SK-N-SH (cell line): ENCODE results near the gene CASQ1. TPM values are rescaled to one million over a fixed set of nuclear protein-coding genes. Genes with fewer than 3 reads are reported as not detected.

Experiments used
- CTCF ChIA-PET: fragments of 300-600, 350-600 bp; formaldehyde crosslinking; extraction: SDS; loops from one replicate; lab custom pipeline; 2021; lab: Yijun Ruan, JAX
- POLR2A ChIA-PET: fragments of 350-600 bp; sonication (Branson Sonifier 250); formaldehyde crosslinking; extraction: SDS; loops from one replicate; lab custom pipeline; 2020; ENCODE audit warnings: antibody characterized with exemption, inconsistent platforms; lab: Yijun Ruan, JAX
- DNase-seq: peaks from one replicate; pipeline ENCODE4 v3.0.0; 2012
- H2AFZ ChIP-seq: fragments of 200-600 bp; sonication (generic); 2 replicates; pipeline ENCODE4 v1.8.1; 2016; ENCODE audit warnings: antibody characterized with exemption, mild to moderate bottlenecking, low read depth
- H3F3A ChIP-seq: fragments of 200-600 bp; sonication (generic); replicated peaks from 2 replicates; pipeline ENCODE3; 2016; ENCODE audit warnings: antibody characterized with exemption, mild to moderate bottlenecking; ENCODE audit not compliant: insufficient read depth
- H3K27ac ChIP-seq, 2 experiments: fragments of 200-500 bp in 1 of 2; fragments of 200-600 bp in 1 of 2; sonication (Bioruptor generic) in 1 of 2; sonication (generic), shearing (Covaris generic) in 1 of 2; 2 replicates each; pipeline versions ENCODE4 v1.5.1 to v1.6.1; 2014 to 2016; ENCODE audit warnings: low read depth in 2 of 2, inconsistent platforms in 1 of 2, low read length in 1 of 2, mild to moderate bottlenecking in 1 of 2, mixed read lengths in 1 of 2
- H3K27me3 ChIP-seq: fragments of 200-600 bp; sonication (generic), shearing (Covaris generic); 2 replicates; pipeline ENCODE4 v1.6.1; 2016; ENCODE audit warnings: mixed run types; ENCODE audit not compliant: insufficient read depth
- H3K36me3 ChIP-seq, 2 experiments: fragments of 200-500 bp in 1 of 2; fragments of 200-600 bp in 1 of 2; sonication (Bioruptor generic) in 1 of 2; sonication (generic) in 1 of 2; replicated peaks in 1 of 2; 2 replicates each; pipeline versions ENCODE3 to v1.5.1; 2014 to 2016; ENCODE audit warnings: low read length in 1 of 2, mild to moderate bottlenecking in 1 of 2; ENCODE audit not compliant: insufficient read depth in 2 of 2, control insufficient read depth in 1 of 2
- H3K4me1 ChIP-seq, 2 experiments: fragments of 200-500 bp in 1 of 2; fragments of 200-600 bp in 1 of 2; sonication (Bioruptor generic) in 1 of 2; sonication (generic), shearing (Covaris generic) in 1 of 2; 2 replicates each; pipeline versions ENCODE4 v1.5.1 to v1.6.1; 2014 to 2016; ENCODE audit warnings: low read depth in 1 of 2, low read length in 1 of 2, mixed run types in 1 of 2; ENCODE audit not compliant: insufficient read depth in 2 of 2, control insufficient read depth in 1 of 2
- H3K4me2 ChIP-seq: fragments of 200-600 bp; sonication (generic), shearing (Covaris generic); 2 replicates; pipeline ENCODE4 v1.6.1; 2017; ENCODE audit warnings: mixed run types
- H3K4me3 ChIP-seq, 2 experiments: fragments of 200-500 bp in 1 of 2; fragments of 200-600 bp in 1 of 2; sonication (Bioruptor generic) in 1 of 2; sonication (generic), shearing (Covaris generic) in 1 of 2; 2 replicates each; pipeline versions ENCODE4 v1.5.1 to v1.8.1; 2014 to 2016; ENCODE audit warnings: low read depth in 2 of 2, inconsistent platforms in 1 of 2, low read length in 1 of 2, mild to moderate bottlenecking in 1 of 2, mixed read lengths in 1 of 2, moderate library complexity in 1 of 2
- H3K79me2 ChIP-seq: fragments of 200-600 bp; sonication (generic); 2 replicates; pipeline ENCODE4 v1.8.1; 2017; ENCODE audit warnings: mild to moderate bottlenecking; ENCODE audit not compliant: insufficient read depth
- H3K9ac ChIP-seq: fragments of 200-600 bp; sonication (generic); 2 replicates; pipeline ENCODE4 v1.6.1; 2017; ENCODE audit warnings: mixed run types
- H3K9me2 ChIP-seq: fragments of 200-600 bp; sonication (generic); 2 replicates; pipeline ENCODE4 v1.6.1; 2017; ENCODE audit warnings: mixed run types
- H3K9me3 ChIP-seq: fragments of 200-600 bp; sonication (generic); 2 replicates; pipeline ENCODE4 v1.6.1; 2017; ENCODE audit warnings: mixed run types, mild to moderate bottlenecking, moderate library complexity
- H4K20me1 ChIP-seq: fragments of 200-600 bp; sonication (generic); 2 replicates; pipeline ENCODE4 v1.6.1; 2017; ENCODE audit warnings: mild to moderate bottlenecking, mixed run types; ENCODE audit not compliant: insufficient read depth
- EZH2phosphoT487 ChIP-seq: fragments of 200-600 bp; sonication (generic); IDR thresholded peaks from 2 replicates; pipeline ENCODE4 v1.6.1; 2017; ENCODE audit warnings: low read depth, mixed run types, mild to moderate bottlenecking, antibody characterized with exemption, moderate library complexity, borderline replicate concordance
- FOXJ3 ChIP-seq: sonication (generic); formaldehyde crosslinking; IDR thresholded peaks from 2 replicates; pipeline ENCODE4 v1.5.1; 2020; ENCODE audit warnings: mild to moderate bottlenecking, missing genetic modification reagents
- FOXM1 ChIP-seq: IDR thresholded peaks from 2 replicates; pipeline ENCODE4 v1.4.0; 2012; ENCODE audit warnings: low read depth, mild to moderate bottlenecking
- MEF2A ChIP-seq: IDR thresholded peaks from 2 replicates; pipeline ENCODE4 v1.4.0; 2012; ENCODE audit warnings: low read depth, borderline replicate concordance
- MXI1 ChIP-seq: IDR thresholded peaks from 2 replicates; pipeline ENCODE4 v1.6.1; 2012; ENCODE audit warnings: mild to moderate bottlenecking, low read depth, low read length, improper control_type of control experiment
- NRF1 ChIP-seq: IDR thresholded peaks from 2 replicates; pipeline ENCODE4 v1.6.1; 2012; ENCODE audit warnings: low read depth, mild to moderate bottlenecking, low read length
- RCOR1 ChIP-seq: fragments of 150-350 bp; IDR thresholded peaks from 2 replicates; pipeline ENCODE4 v1.6.1; 2017; ENCODE audit warnings: antibody characterized with exemption, low read length
- TAF1 ChIP-seq: IDR thresholded peaks from 2 replicates; pipeline ENCODE4 v1.6.1; 2012; ENCODE audit warnings: low read depth, mild to moderate bottlenecking, low read length, moderate library complexity, borderline replicate concordance
- TCF12 ChIP-seq: IDR thresholded peaks from 2 replicates; pipeline ENCODE4 v1.4.0; 2012
- WGBS: methylation state at CpG from one replicate; pipeline ENCODE4 v1.1.6; 2017; ENCODE audit warnings: low lambda C conversion rate; 5-methylcytosine and 5-hydroxymethylcytosine counted together
- polyA plus RNA-seq, 3 experiments: library from polyadenylated mRNA; depleted of rRNA; stranded (reverse); fragments of >200 nt; gene quantifications; 2 replicates each; pipeline ENCODE4 v1.2.3, GENCODE V29; 2012
- TF ChIP-seq, protein P1 (sequence below): fragments of 150-350 bp; IDR thresholded peaks from 2 replicates; pipeline ENCODE4 v1.6.1; 2016; ENCODE audit warnings: mild to moderate bottlenecking, low read depth, low read length
- TF ChIP-seq, protein P2 (sequence below): IDR thresholded peaks from 2 replicates; pipeline ENCODE4 v1.4.0; 2012; ENCODE audit warnings: low read depth, borderline replicate concordance
- TF ChIP-seq, protein P3 (sequence below): fragments of 150-350 bp; IDR thresholded peaks from 2 replicates; pipeline ENCODE4 v1.6.1; 2017; ENCODE audit warnings: antibody characterized with exemption, low read length, low read depth, borderline replicate concordance

The CASQ1 gene
- polyA plus RNA-seq, 1 of the 3 experiments (the other 2 are of a cell fraction) = 0.08 TPM

DNA sequence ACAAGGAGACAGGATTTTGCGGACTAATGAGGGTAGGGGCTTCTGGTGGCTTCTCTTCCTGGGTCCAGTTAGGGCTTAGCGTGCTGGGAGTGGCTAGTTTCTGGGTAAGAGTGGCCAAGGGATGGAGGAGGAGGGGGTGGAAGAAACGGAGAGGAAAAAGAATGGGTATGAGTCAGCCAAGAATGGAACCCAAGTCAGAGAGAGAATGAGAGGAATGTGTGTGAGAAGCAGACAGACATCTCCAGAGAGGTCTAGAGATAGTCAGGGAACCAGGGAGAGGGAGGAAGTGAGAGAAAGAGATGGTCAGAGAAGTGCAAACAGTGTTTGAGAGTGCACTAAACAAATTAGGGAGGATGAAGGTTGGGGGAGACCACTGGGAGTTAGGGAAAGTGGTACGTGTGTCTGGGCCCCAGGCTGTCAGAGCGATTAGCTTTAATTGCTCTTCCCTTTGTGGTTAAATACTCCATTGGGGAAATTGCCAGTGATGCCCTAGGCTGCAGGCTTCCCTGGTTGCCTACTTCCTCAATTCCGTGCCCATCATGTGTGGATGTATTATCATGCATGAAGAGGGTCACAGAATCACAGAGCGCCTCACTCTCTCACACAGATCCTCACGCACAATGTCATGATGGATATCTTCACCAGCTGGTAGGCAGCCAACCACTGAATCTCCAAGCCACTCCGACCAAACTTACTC lies 16.2 kb downstream of the CASQ1 start (continued):
- TF ChIP-seq, protein P1, sequence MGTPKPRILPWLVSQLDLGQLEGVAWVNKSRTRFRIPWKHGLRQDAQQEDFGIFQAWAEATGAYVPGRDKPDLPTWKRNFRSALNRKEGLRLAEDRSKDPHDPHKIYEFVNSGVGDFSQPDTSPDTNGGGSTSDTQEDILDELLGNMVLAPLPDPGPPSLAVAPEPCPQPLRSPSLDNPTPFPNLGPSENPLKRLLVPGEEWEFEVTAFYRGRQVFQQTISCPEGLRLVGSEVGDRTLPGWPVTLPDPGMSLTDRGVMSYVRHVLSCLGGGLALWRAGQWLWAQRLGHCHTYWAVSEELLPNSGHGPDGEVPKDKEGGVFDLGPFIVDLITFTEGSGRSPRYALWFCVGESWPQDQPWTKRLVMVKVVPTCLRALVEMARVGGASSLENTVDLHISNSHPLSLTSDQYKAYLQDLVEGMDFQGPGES = no peak
- TF ChIP-seq FOXM1 (no peak), MEF2A (no peak), MXI1 (no peak; the same call in 1 of the 2 replicates), TAF1 (peak; percentile 38; the same call in 1 of the 2 replicates), TCF12 (no peak), FOXJ3 (no peak), EZH2phosphoT487 (no peak), RCOR1 (no peak), NRF1 (no peak)
- TF ChIP-seq, protein P2, sequence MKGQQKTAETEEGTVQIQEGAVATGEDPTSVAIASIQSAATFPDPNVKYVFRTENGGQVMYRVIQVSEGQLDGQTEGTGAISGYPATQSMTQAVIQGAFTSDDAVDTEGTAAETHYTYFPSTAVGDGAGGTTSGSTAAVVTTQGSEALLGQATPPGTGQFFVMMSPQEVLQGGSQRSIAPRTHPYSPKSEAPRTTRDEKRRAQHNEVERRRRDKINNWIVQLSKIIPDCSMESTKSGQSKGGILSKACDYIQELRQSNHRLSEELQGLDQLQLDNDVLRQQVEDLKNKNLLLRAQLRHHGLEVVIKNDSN = no peak

DNA sequence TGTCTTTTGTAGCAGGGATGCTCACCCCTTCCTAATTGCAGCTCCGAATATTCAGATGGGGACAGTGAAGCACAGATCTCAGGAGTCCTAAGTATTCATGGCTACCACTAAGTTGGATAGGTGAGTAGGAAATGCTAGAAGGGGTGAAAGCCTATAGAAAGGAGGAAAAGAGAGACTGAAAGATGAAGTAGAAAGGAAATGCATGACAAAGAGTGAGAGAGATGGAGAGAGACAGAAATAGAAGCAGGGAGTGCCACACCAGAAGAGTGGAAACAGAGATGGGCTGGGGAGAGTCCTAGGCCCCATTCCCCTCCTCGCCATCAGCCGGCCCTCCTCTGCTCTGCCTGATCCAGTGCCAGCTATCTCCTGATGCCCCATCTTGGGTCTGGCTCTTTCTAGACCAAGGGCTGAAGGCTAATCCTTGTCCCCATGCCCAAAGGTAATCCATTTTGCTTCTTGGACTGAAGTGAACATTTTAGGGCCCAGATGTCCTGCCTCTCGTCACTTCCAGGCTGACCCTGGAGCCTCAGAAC lies 16.8 kb downstream of the CASQ1 start:
- Histone ChIP-seq H3K79me2 (peaks cover 69% of the 10 kb centered on the region), H3K36me3 (peaks cover 36 to 41% of the 10 kb centered on the region in 2 experiments), H3K9me3 (no peaks in the 10 kb centered on the region), H2AFZ (no peak overlapping the region), H3K9me2 (no peaks in the 10 kb centered on the region)
- no peak for DNase-seq
- TF ChIP-seq, protein P3, sequence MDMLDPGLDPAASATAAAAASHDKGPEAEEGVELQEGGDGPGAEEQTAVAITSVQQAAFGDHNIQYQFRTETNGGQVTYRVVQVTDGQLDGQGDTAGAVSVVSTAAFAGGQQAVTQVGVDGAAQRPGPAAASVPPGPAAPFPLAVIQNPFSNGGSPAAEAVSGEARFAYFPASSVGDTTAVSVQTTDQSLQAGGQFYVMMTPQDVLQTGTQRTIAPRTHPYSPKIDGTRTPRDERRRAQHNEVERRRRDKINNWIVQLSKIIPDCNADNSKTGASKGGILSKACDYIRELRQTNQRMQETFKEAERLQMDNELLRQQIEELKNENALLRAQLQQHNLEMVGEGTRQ = no peak
- TF ChIP-seq, all 33 proteins: peak for 0
- Histone ChIP-seq H3K27ac (peak overlapping the region; percentile 87 to 99), H3F3A (peaks cover 21% of the 10 kb centered on the region), H4K20me1 (peaks cover 55% of the 10 kb centered on the region), H3K4me3 (peak overlapping the region; percentile 94 to 97; a peak in 3 of 4 replicates), H3K27me3 (no peaks in the 10 kb centered on the region), H3K9ac (peak overlapping the region; percentile 96; the same call in 1 of the 2 replicates), H3K4me2 (peak overlapping the region; percentile 100), H3K4me1 (peaks cover 40 to 68% of the 10 kb centered on the region in 2 experiments)
- ChIA-PET CTCF (interaction anchor here (0.9 to 13.6 kb wide), 5 partner anchors 13 to 84 kb away, joined by 4 to 137 read pairs (median 56); partner anchors contain the start of gene CASQ1), POLR2A (interaction anchor here (1.4 kb wide), 1 partner anchor 9 kb away, joined by 3 read pairs; no protein-coding TSS in a partner anchor)
- 81% methylated on average over 3 of the region's 4 CpGs for WGBS
